GM12874 (cell line): Measurements from ENCODE around the gene TMEM37.

Experiments used
- TF ChIP-seq, protein P1 (sequence below): IDR thresholded peaks from 2 replicates; pipeline ENCODE4 v1.5.1; 2011; ENCODE audit warnings: low read depth, mild to moderate bottlenecking, control low read depth, low read length, moderate library complexity; ENCODE audit not compliant: insufficient read depth

Gene TMEM37

GRCh38 chr2:119478188-119478977, 46.7 kb downstream of the TMEM37 start:
- TF ChIP-seq, protein P1, sequence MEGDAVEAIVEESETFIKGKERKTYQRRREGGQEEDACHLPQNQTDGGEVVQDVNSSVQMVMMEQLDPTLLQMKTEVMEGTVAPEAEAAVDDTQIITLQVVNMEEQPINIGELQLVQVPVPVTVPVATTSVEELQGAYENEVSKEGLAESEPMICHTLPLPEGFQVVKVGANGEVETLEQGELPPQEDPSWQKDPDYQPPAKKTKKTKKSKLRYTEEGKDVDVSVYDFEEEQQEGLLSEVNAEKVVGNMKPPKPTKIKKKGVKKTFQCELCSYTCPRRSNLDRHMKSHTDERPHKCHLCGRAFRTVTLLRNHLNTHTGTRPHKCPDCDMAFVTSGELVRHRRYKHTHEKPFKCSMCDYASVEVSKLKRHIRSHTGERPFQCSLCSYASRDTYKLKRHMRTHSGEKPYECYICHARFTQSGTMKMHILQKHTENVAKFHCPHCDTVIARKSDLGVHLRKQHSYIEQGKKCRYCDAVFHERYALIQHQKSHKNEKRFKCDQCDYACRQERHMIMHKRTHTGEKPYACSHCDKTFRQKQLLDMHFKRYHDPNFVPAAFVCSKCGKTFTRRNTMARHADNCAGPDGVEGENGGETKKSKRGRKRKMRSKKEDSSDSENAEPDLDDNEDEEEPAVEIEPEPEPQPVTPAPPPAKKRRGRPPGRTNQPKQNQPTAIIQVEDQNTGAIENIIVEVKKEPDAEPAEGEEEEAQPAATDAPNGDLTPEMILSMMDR: no peak

DNA sequence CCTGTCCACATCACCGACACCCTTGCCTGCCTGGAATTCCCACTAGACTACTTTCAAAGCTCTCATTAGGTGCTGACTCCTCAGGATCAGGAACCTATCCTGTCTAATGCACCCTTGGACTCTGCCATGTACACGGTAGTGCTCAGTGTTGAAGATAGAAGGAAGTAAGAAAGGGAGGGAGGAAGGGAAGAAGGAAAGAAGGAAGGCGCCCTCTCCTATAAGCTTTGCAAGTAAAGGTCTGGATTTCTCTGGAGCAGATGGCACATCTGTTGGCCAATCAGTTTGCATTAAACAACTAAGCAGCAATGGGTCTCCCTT, 47.3 kb downstream of the TMEM37 start:
- TF ChIP-seq, protein P1: no peak

GRCh38 chr2:119480184-119480583, 48.5 kb downstream of the TMEM37 start:
- TF ChIP-seq, protein P1: no peak

- TF ChIP-seq, protein P1: no peak
These were observed 49.1 kb downstream of the TMEM37 start for GRCh38 chr2:119480718-119481142.

- TF ChIP-seq, protein P1: no peak
These were observed 50.1 kb downstream of the TMEM37 start for GRCh38 chr2:119481501-119482455.

GRCh38 chr2:119482481-119483394, 51.1 kb downstream of the TMEM37 start:
- TF ChIP-seq, protein P1: no peak
